Endothelial cell of umbilical vein (primary cell): ENCODE results near the gene BRCA1. TPM values are rescaled to one million over a fixed set of nuclear protein-coding genes. Genes with fewer than 3 reads are reported as not detected.

Experiments
- BruUV-seq: library from RNA; stranded (reverse); fragments of 400-500 nt; replicated peaks from 2 replicates; lab custom pipeline; 2021; lab: Mats Ljungman, UMichigan
- CTCF ChIA-PET: fragments of 300-600, 350-600 bp; sonication (Branson Sonifier 250); formaldehyde crosslinking; loops from one replicate; lab custom pipeline; 2021; ENCODE audit warnings: antibody characterized with exemption, inconsistent platforms; lab: Charles Lee
- POLR2A ChIA-PET: fragments of 300-600, 350-600 bp; sonication (Branson Sonifier 250); formaldehyde crosslinking; loops from one replicate; lab custom pipeline; 2021; ENCODE audit warnings: antibody characterized with exemption, inconsistent platforms; lab: Charles Lee
- DNase-seq: peaks from one replicate; pipeline ENCODE4 v3.0.0-alpha.2; 2011; ENCODE audit warnings: low read depth, low spot score
- FAIRE-seq: peaks from 2 replicates; lab custom pipeline; 2011; peaks lifted over from hg19 to GRCh38; lab: Jason Lieb, UNC
- H2AFZ ChIP-seq: 2 replicates; pipeline ENCODE4 v1.6.0; 2012; ENCODE audit warnings: low read depth, low read length, control low read depth, inconsistent platforms
- H3K27ac ChIP-seq: 2 replicates; pipeline ENCODE4 v1.5.1; 2011; ENCODE audit warnings: low read depth, mild to moderate bottlenecking, control low read depth, low read length, moderate library complexity; ENCODE audit not compliant: insufficient read depth
- H3K27me3 ChIP-seq, 2 experiments: 2 replicates each; pipeline versions ENCODE4 v1.6.0 to v1.6.1; 2011; ENCODE audit warnings: low read length in 2 of 2, mixed read lengths in 1 of 2; ENCODE audit not compliant: control insufficient read depth in 2 of 2, insufficient read depth in 2 of 2
- H3K36me3 ChIP-seq, 2 experiments: 2 replicates in 1 of 2; 3 replicates in 1 of 2; pipeline ENCODE4 v1.5.1; 2011; ENCODE audit warnings: low read length in 2 of 2, mild to moderate bottlenecking in 1 of 2, moderate library complexity in 1 of 2; ENCODE audit not compliant: control insufficient read depth in 2 of 2, insufficient read depth in 2 of 2; ENCODE audit errors: extremely low read depth in 1 of 2
- H3K4me1 ChIP-seq: 3 replicates; pipeline ENCODE4 v1.5.1; 2011; ENCODE audit warnings: mild to moderate bottlenecking, low read length; ENCODE audit not compliant: control insufficient read depth, insufficient read depth; ENCODE audit errors: extremely low read depth
- H3K4me2 ChIP-seq: 2 replicates; pipeline ENCODE4 v1.6.1; 2011; ENCODE audit warnings: low read length, control low read depth, mixed read lengths; ENCODE audit not compliant: insufficient read depth
- H3K4me3 ChIP-seq, 3 experiments: fragments of 200-600 bp in 1 of 3; sonication (generic), shearing (Covaris generic) in 1 of 3; replicated peaks in 1 of 3; 2 replicates each; pipeline ENCODE4 v1.5.1; 2011 to 2016; ENCODE audit warnings: control low read depth in 3 of 3, low read length in 3 of 3, mild to moderate bottlenecking in 2 of 3, inconsistent platforms in 1 of 3, low read depth in 1 of 3, moderate library complexity in 1 of 3; ENCODE audit not compliant: insufficient read depth in 1 of 3
- H3K79me2 ChIP-seq: 2 replicates; pipeline ENCODE4 v1.6.0; 2012; ENCODE audit warnings: low read length, inconsistent platforms; ENCODE audit not compliant: control insufficient read depth, insufficient read depth
- H3K9ac ChIP-seq: replicated peaks from 2 replicates; pipeline ENCODE3; 2011; ENCODE audit warnings: low read length, control low read depth; ENCODE audit not compliant: insufficient read depth; ENCODE audit errors: extremely low read depth
- H3K9me1 ChIP-seq: replicated peaks from 3 replicates; pipeline ENCODE4 v1.6.0; 2011; ENCODE audit warnings: mild to moderate bottlenecking, low read length; ENCODE audit not compliant: control insufficient read depth, insufficient read depth; ENCODE audit errors: extremely low read depth
- H3K9me3 ChIP-seq: replicated peaks from 2 replicates; pipeline ENCODE4 v1.5.1; 2012; ENCODE audit warnings: low read length, inconsistent platforms; ENCODE audit not compliant: control insufficient read depth, insufficient read depth
- H4K20me1 ChIP-seq: replicated peaks from 2 replicates; pipeline ENCODE3; 2011; ENCODE audit warnings: mild to moderate bottlenecking, low read length; ENCODE audit not compliant: control insufficient read depth, insufficient read depth; ENCODE audit errors: extremely low read depth
- CTCF ChIP-seq, 2 donors: IDR thresholded peaks; 1 replicate in 1 of 2; 2 replicates in 1 of 2; pipeline ENCODE4 v1.5.1; 2011; ENCODE audit warnings: low read length in 2 of 2, mild to moderate bottlenecking in 2 of 2, moderate library complexity in 2 of 2, control low read depth in 1 of 2, inconsistent platforms in 1 of 2, low read depth in 1 of 2; ENCODE audit not compliant: insufficient read depth in 1 of 2; ENCODE audit errors: extremely low read depth in 1 of 2
- EZH2 ChIP-seq: IDR thresholded peaks from 2 replicates; pipeline ENCODE4 v1.6.1; 2012; ENCODE audit warnings: borderline replicate concordance, low read depth, mild to moderate bottlenecking, moderate library complexity, low read length, inconsistent platforms; ENCODE audit not compliant: severe bottlenecking
- FOS ChIP-seq: IDR thresholded peaks from 2 replicates; pipeline ENCODE4 v1.6.1; 2011; ENCODE audit warnings: mild to moderate bottlenecking, low read length, moderate library complexity, borderline replicate concordance; ENCODE audit not compliant: insufficient read depth
- GATA2 ChIP-seq: IDR thresholded peaks from 2 replicates; pipeline ENCODE4 v1.7.0; 2011; ENCODE audit warnings: low read depth, mild to moderate bottlenecking, moderate library complexity, mixed read lengths, low read length; ENCODE audit not compliant: insufficient read length, insufficient read depth
- JUN ChIP-seq: IDR thresholded peaks from 2 replicates; pipeline ENCODE4 v1.6.1; 2011; ENCODE audit warnings: borderline replicate concordance, low read depth; ENCODE audit not compliant: insufficient read length, insufficient read depth
- MAX ChIP-seq: IDR thresholded peaks from 2 replicates; pipeline ENCODE4 v1.6.1; 2011; ENCODE audit not compliant: insufficient read depth, insufficient read length
- MYC ChIP-seq: IDR thresholded peaks from one replicate; pipeline ENCODE4 v1.6.1; 2011; ENCODE audit warnings: mild to moderate bottlenecking, low read depth, low read length
- POLR2A ChIP-seq: IDR thresholded peaks from 2 replicates; pipeline ENCODE4 v1.6.1; 2012; ENCODE audit warnings: low read depth, mild to moderate bottlenecking, control low read depth, low read length
- POLR2AphosphoS5 ChIP-seq: IDR thresholded peaks from 2 replicates; pipeline ENCODE4 v1.6.1; 2012; ENCODE audit warnings: low read depth, mild to moderate bottlenecking, control low read depth, low read length, moderate library complexity; ENCODE audit not compliant: insufficient read depth
- dilution Hi-C: fragments of 300-500 bp; cut with MboI; formaldehyde crosslinking; loops from one replicate; pipeline ENCODE4 v1.15.0; 2019; ENCODE audit warnings: low sequenced_read_pairs; ENCODE audit not compliant: extremely low pct_ligation_motif_present
- intact Hi-C: fragments of 100-400 bp; cut with micrococcal nuclease; formaldehyde crosslinking; loops from one replicate; pipeline ENCODE4 v1.10.0; 2022
- polyA plus RNA-seq, 4 experiments: library from polyadenylated mRNA; depleted of rRNA in 3 of 4; stranded (reverse) in 3 of 4; unstranded in 1 of 4; fragments of >200 nt; gene quantifications; 2 replicates each; pipeline versions ENCODE4 v1.2.1 to v1.2.3, GENCODE V29; 2011 to 2012; ENCODE audit warnings: missing spikeins in 1 of 4
- total RNA-seq: library from RNA; stranded (reverse); gene quantifications from 2 replicates; pipeline ENCODE4 v1.2.3, GENCODE V29; 2021

Gene BRCA1
- total and polyA plus RNA-seq, 2 donors (not counting 3 experiments of a cell fraction or from before 2014, with no cell fraction given) = 14.3 to 29.0 TPM

GRCh38 chr17:43070257-43070656 lies 54.9 kb downstream of the BRCA1 start:
- DNase-seq (no peak), FAIRE-seq (no peak)
- no peaks in the 10 kb centered on the region for H3K4me1 ChIP-seq
- no peak overlapping the region for H2AFZ ChIP-seq
- no peak overlapping the region for H3K4me2 ChIP-seq
- H4K20me1 ChIP-seq = no peaks in the 10 kb centered on the region
- no peaks in the 10 kb centered on the region for H3K79me2 ChIP-seq
- POLR2A ChIA-PET = no interaction called here
- no peaks in the 10 kb centered on the region for H3K9me1 ChIP-seq
- H3K4me3 ChIP-seq = no peak overlapping the region
- peaks cover 0 to 2% of the 10 kb centered on the region in 2 experiments for H3K36me3 ChIP-seq
- dilution Hi-C loops (no loop called here), intact Hi-C loops (no loop called here)
- no TSS peak for BruUV-seq
- H3K9me3 ChIP-seq = no peaks in the 10 kb centered on the region
- H3K27ac ChIP-seq = no peak overlapping the region
- TF ChIP-seq JUN (no peak), MYC (no peak), POLR2A (no peak)
- no peaks in the 10 kb centered on the region for H3K27me3 ChIP-seq
- H3K9ac ChIP-seq = no peak overlapping the region
- CTCF ChIA-PET = interaction anchor here (1.0 to 1.3 kb wide), 2 partner anchors 12 to 18 kb away, joined by 3 to 4 read pairs; no protein-coding TSS in a partner anchor

GRCh38 chr17:43069368-43069898 lies 55.7 kb downstream of the BRCA1 start:
- Histone ChIP-seq H3K4me1 (no peaks in the 10 kb centered on the region), H2AFZ (no peak overlapping the region), H3K9me1 (no peaks in the 10 kb centered on the region), H3K4me3 (no peak overlapping the region), H3K27ac (no peak overlapping the region), H3K79me2 (no peaks in the 10 kb centered on the region), H4K20me1 (no peaks in the 10 kb centered on the region), H3K27me3 (no peaks in the 10 kb centered on the region), H3K36me3 (peaks cover 0 to 2% of the 10 kb centered on the region in 2 experiments), H3K4me2 (no peak overlapping the region), H3K9me3 (no peaks in the 10 kb centered on the region), H3K9ac (no peak overlapping the region)
- TF ChIP-seq JUN (no peak), MYC (no peak), POLR2A (no peak), FOS (no peak), EZH2 (no peak), POLR2AphosphoS5 (no peak), MAX (no peak), CTCF (IDR thresholded peaks at IDR 0.05; ENCODE audit: extremely low read depth in 1 of 2, insufficient read depth in 1 of 2, low read depth in 1 of 2, low read length in 2 of 2) (no peak), GATA2 (no peak)
- BruUV-seq = no TSS peak
- ChIA-PET CTCF (interaction anchor here (1.2 kb wide), 1 partner anchor 102 kb away, joined by 3 read pairs; no protein-coding TSS in a partner anchor), POLR2A (no interaction called here)
- dilution Hi-C loops (no loop called here), intact Hi-C loops (no loop called here)
- DNase-seq (no peak), FAIRE-seq (no peak)
